Tibial nerve (tissue), 4 donors: ENCODE data around the gene CEMIP2. TPM values are rescaled to one million over a fixed set of nuclear protein-coding genes. Genes with fewer than 3 reads are reported as not detected.

Source experiments
- DNase-seq, 2 donors: peaks; one replicate each; pipeline ENCODE4 v3.0.0-alpha.2; 2019; ENCODE audit warnings: low spot score in 2 of 2
- H3K27ac ChIP-seq, 4 donors: fragments of 200-600 bp; sonication (generic) in 3 of 4; one replicate each; pipeline ENCODE4 v1.5.1; 2017 to 2019; ENCODE audit warnings: mild to moderate bottlenecking in 1 of 4
- H3K27me3 ChIP-seq, 2 donors: fragments of 200-600 bp; sonication (generic) in 1 of 2; one replicate each; pipeline versions ENCODE4 v1.5.1 to v1.6.0; 2017 to 2019
- H3K36me3 ChIP-seq, 3 donors: fragments of 200-600 bp; sonication (generic); one replicate each; pipeline ENCODE4 v1.5.1; 2018 to 2019
- H3K4me1 ChIP-seq, 4 donors: fragments of 200-600 bp; sonication (generic) in 3 of 4; one replicate each; pipeline ENCODE4 v1.5.1; 2017 to 2019
- H3K4me3 ChIP-seq, 4 donors: fragments of 200-600 bp; sonication (generic) in 3 of 4; one replicate each; pipeline ENCODE4 v1.5.1; 2017 to 2019; ENCODE audit warnings: mild to moderate bottlenecking in 1 of 4, moderate library complexity in 1 of 4
- H3K9me3 ChIP-seq, 4 donors: fragments of 200-600 bp; sonication (generic) in 3 of 4; one replicate each; pipeline ENCODE4 v1.5.1; 2017 to 2019
- CTCF ChIP-seq, 5 experiments: fragments of 200-600 bp in 3 of 5; fragments of 450-650 bp in 2 of 5; sonication (generic) in 3 of 5; IDR thresholded peaks; one replicate each; pipeline ENCODE4 v1.5.1; 2016 to 2019; ENCODE audit warnings: antibody characterized with exemption in 5 of 5, mild to moderate bottlenecking in 3 of 5, moderate library complexity in 2 of 5
- EP300 ChIP-seq, 2 donors: sonication (generic); formaldehyde crosslinking; IDR thresholded peaks; one replicate each; pipeline ENCODE4 v1.6.1; 2017; ENCODE audit warnings: antibody characterized with exemption in 2 of 2, mild to moderate bottlenecking in 1 of 2
- POLR2A ChIP-seq, 2 donors: fragments of 450-650 bp; IDR thresholded peaks; one replicate each; pipeline ENCODE4 v1.6.1; 2017; ENCODE audit warnings: antibody characterized with exemption in 2 of 2, mild to moderate bottlenecking in 2 of 2, moderate library complexity in 2 of 2
- WGBS, 2 donors: methylation state at CpG; one replicate each; pipeline ENCODE4 v1.1.5; 2018; 5-methylcytosine and 5-hydroxymethylcytosine counted together
- total RNA-seq, 4 donors: library from RNA; depleted of rRNA; stranded (reverse); fragments of >200 nt; gene quantifications; one replicate each; pipeline ENCODE4 v1.1.0, GENCODE V29; 2016

The CEMIP2 gene
- total RNA-seq, 4 donors from 2014 or later, result 107 to 126 (median 118) TPM

GRCh38 chr9:71790296-71790695 is 22.0 kb upstream of the CEMIP2 start:
- Histone ChIP-seq H3K4me1 (peaks cover 0 to 11% (median 0%) of the 10 kb centered on the region in 4 donors), H3K4me3 (no peak overlapping the region), H3K27ac (no peak overlapping the region), H3K9me3 (no peaks in the 10 kb centered on the region), H3K36me3 (no peaks in the 10 kb centered on the region), H3K27me3 (no peaks in the 10 kb centered on the region)
- 71 to 72% methylated on average over 1 of the region's 1 CpG for WGBS, 2 donors
- no peak for DNase-seq
- TF ChIP-seq EP300 (IDR thresholded peaks at IDR 0.05), result no peak
- TF ChIP-seq CTCF (IDR thresholded peaks at IDR 0.05), result no peak
- TF ChIP-seq POLR2A (IDR thresholded peaks at IDR 0.05), result no peak

GRCh38 chr9:71783120-71783523 is 14.8 kb upstream of the CEMIP2 start:
- Histone ChIP-seq H3K4me1 (no peaks in the 10 kb centered on the region), H3K27me3 (no peaks in the 10 kb centered on the region), H3K36me3 (no peaks in the 10 kb centered on the region), H3K9me3 (no peaks in the 10 kb centered on the region), H3K27ac (peak overlapping the region in 1 of 4 donors; percentile 53), H3K4me3 (no peak overlapping the region)
- 48 to 61% methylated on average over 9 of the region's 9 CpGs for WGBS, 2 donors
- TF ChIP-seq POLR2A (IDR thresholded peaks at IDR 0.05), result no peak
- no peak for TF ChIP-seq EP300 (IDR thresholded peaks at IDR 0.05)
- no peak for TF ChIP-seq CTCF (IDR thresholded peaks at IDR 0.05)
- no peak for DNase-seq

GRCh38 chr9:71781391-71781790 is 13.1 kb upstream of the CEMIP2 start:
- H3K4me1 ChIP-seq, result no peaks in the 10 kb centered on the region
- no peak for TF ChIP-seq POLR2A (IDR thresholded peaks at IDR 0.05)
- TF ChIP-seq CTCF (IDR thresholded peaks at IDR 0.05), result no peak
- no peak for TF ChIP-seq EP300 (IDR thresholded peaks at IDR 0.05)
- H3K36me3 ChIP-seq, result no peaks in the 10 kb centered on the region
- no peaks in the 10 kb centered on the region for H3K9me3 ChIP-seq
- no peak overlapping the region for H3K27ac ChIP-seq
- no peak for DNase-seq
- H3K4me3 ChIP-seq, result no peak overlapping the region
- H3K27me3 ChIP-seq, result no peaks in the 10 kb centered on the region

- no peak overlapping the region for H3K27ac ChIP-seq
- DNase-seq, result no peak
- TF ChIP-seq CTCF (IDR thresholded peaks at IDR 0.05) (no peak), POLR2A (IDR thresholded peaks at IDR 0.05) (no peak), EP300 (IDR thresholded peaks at IDR 0.05) (no peak)
- H3K9me3 ChIP-seq, result no peaks in the 10 kb centered on the region
- H3K4me3 ChIP-seq, result no peak overlapping the region
- no peaks in the 10 kb centered on the region for H3K27me3 ChIP-seq
- 80 to 86% methylated on average over 3 of the region's 3 CpGs for WGBS, 2 donors
- H3K4me1 ChIP-seq, result no peaks in the 10 kb centered on the region
- H3K36me3 ChIP-seq, result no peaks in the 10 kb centered on the region
Measured at GRCh38 chr9:71780953-71781352, 12.6 kb upstream of the CEMIP2 start.

- no peaks in the 10 kb centered on the region for H3K9me3 ChIP-seq
- DNase-seq, result no peak
- H3K4me1 ChIP-seq, result no peaks in the 10 kb centered on the region
- no peak for TF ChIP-seq POLR2A (IDR thresholded peaks at IDR 0.05)
- TF ChIP-seq EP300 (IDR thresholded peaks at IDR 0.05), result no peak
- no peak for TF ChIP-seq CTCF (IDR thresholded peaks at IDR 0.05)
- no peak overlapping the region for H3K4me3 ChIP-seq
- no peaks in the 10 kb centered on the region for H3K27me3 ChIP-seq
- no peaks in the 10 kb centered on the region for H3K36me3 ChIP-seq
- WGBS, 2 donors, result 86 to 88% methylated on average over 5 of the region's 5 CpGs
- no peak overlapping the region for H3K27ac ChIP-seq
Measured at GRCh38 chr9:71778085-71778484, 9.8 kb upstream of the CEMIP2 start.
